Panc1 (cell line): ENCODE data around the gene TRAF5. TPM values are rescaled to one million over a fixed set of nuclear protein-coding genes. Genes with fewer than 3 reads are reported as not detected.

Source experiments
- total RNA-seq: library from RNA; stranded (reverse); gene quantifications from one replicate; pipeline ENCODE4 v1.2.1, GENCODE V29; 2021; ENCODE audit not compliant: unreplicated experiment

TRAF5 gene
- total RNA-seq, 1 experiment from 2014 or later, result 10.5 TPM

Other genes with a start within 250 kb of the TRAF5 start
- not detected for gene KCNH1, start 192.7 kb upstream of the TRAF5 start, total RNA-seq
- 40.4 TPM for gene RCOR3, start 67.5 kb upstream of the TRAF5 start, total RNA-seq
- not detected for gene RD3, start 165.3 kb downstream of the TRAF5 start, total RNA-seq